T1000 (cell line): ENCODE data around the gene CEP89.
"Not testable (repeated sequence)": the region's sequence is repeated elsewhere in the genome, so short reads cannot be mapped to it uniquely, and the experiment has no call there.

ENCODE experiments used
- DNase-seq: peaks from one replicate; lab custom pipeline; 2025; ENCODE audit warnings: mixed read lengths; lab: John Stamatoyannopoulos, UW

CEP89 gene

GRCh38 chr19:32966750-32967149 is 5.0 kb downstream of the CEP89 start:
- no peak for DNase-seq

GRCh38 chr19:32945260-32945659 is 26.5 kb downstream of the CEP89 start:
- DNase-seq, result no peak

DNA sequence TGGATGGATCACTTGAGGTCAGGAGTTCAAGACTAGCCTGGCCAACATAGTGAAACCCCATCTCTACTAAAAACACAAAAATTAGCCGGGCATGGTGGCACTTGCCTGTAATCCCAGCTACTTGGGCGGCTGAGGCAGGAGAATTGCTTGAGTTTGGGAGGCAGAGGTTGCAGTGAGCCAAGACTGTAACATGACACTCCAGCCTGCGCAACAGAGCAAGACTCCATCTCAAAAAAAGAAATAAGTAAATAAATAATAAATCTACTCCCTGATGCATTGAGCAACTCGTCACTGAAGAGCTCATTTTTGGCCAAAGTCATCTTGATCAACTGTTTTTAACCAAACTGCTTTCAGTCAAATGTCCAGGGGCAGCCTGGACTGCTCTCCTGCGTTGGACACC is 30.5 kb downstream of the CEP89 start:
- not testable (repeated sequence) for DNase-seq

- no peak for DNase-seq
These were observed 35.7 kb downstream of the CEP89 start for GRCh38 chr19:32936065-32936464.

- DNase-seq, result no peak
These were observed 36.1 kb downstream of the CEP89 start for GRCh38 chr19:32935629-32936028.

DNA sequence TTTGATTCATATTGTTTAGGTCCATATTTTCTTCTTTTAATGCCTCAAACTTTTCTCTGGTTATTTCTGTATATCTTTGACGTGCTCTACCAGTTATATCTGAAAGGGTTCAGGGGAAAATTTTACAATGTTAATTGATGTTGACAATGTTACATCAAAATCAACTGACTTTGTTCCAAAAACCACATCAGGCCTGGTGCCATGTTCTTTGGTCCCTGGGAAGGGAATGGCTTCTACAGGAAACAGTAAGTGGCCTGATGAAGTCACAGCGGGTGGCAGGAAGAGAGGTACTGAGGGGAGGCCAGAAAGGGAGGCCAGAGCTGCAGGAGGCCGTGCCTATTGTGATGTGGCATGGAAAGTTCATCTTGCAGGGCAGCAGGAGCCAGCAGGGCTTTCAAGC is 38.2 kb downstream of the CEP89 start:
- no peak for DNase-seq

DNA sequence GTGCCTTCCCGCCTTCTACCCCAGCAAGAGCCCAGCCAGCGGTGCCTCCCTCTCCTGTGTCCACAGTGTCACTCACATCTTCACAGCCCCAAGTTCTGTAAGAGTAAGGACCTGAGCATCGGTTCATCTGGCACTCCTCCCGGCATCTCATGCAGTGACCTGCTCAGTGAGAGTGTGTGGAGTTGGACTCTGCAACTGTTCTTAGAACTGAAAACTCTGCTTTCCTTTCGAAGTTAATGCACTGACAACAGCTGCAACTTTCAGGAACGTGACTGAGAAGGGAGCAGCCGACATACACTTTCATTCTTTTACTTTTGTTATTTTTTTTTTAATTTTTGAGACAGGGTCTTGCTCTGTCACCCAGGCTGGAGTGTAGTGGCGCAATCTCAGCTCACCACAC is 41.2 kb downstream of the CEP89 start:
- no peak for DNase-seq

DNA sequence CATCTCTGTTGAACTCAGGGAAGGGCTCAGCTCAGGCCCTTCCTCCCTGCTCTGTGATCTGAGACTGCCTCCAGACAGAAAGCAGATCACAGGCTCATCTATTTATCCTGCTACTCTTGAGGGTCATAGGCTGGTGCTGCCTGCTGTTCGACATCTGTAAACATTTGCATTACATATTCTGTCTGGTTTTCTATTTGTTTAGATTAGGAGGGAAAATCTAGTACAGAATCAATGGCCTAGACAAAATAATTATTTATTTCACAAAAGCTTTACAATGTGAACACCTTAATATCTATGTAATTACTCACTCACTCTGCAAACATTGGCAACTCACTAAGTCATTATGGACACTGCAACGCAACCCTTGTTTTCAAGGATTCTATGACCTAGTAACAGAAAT is 43.0 kb downstream of the CEP89 start:
- no peak for DNase-seq

DNA sequence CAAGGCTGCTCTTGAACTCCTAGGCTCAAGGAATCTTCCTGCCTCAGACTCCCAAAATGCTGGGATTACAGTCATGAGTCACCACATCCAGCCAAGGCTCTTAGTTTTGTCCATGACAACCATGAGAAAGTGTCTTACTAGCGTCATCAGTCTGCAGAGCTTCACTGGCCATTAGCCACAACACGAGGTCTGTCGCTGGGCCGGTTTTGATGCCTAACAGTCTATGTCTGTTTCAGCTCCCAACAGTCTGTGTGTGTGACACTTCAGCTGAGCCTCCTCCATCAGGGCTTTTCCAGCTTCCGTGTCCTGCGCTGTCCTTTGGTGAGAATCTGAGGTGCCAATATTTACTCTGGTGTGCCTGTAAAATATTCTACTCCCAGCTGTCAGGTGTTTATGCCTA is 47.6 kb downstream of the CEP89 start:
- no peak for DNase-seq

GRCh38 chr19:32921624-32922023 is 50.1 kb downstream of the CEP89 start:
- DNase-seq, result no peak

DNA sequence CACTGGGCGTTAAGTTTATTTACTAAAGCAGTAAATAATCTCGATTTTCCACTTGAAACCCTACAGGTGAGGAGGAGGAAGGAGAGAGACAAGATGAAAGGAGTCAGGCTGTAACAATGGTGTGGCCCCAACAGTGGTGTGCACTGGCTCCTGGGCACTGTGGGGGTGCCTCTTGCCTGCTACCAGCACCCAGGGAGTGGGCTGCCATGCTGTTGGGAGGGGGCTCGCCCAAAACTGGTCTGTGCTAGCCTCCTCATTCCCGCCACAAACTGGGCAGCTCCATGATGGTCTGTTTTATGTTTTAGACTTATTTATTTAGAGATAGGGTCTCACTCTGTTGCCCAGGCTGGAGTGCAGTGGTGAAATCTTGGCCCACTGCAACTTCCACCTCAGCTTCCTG is 52.4 kb downstream of the CEP89 start:
- DNase-seq, result no peak

GRCh38 chr19:32917616-32917996 is 54.2 kb downstream of the CEP89 start:
- DNase-seq, result no peak

DNA sequence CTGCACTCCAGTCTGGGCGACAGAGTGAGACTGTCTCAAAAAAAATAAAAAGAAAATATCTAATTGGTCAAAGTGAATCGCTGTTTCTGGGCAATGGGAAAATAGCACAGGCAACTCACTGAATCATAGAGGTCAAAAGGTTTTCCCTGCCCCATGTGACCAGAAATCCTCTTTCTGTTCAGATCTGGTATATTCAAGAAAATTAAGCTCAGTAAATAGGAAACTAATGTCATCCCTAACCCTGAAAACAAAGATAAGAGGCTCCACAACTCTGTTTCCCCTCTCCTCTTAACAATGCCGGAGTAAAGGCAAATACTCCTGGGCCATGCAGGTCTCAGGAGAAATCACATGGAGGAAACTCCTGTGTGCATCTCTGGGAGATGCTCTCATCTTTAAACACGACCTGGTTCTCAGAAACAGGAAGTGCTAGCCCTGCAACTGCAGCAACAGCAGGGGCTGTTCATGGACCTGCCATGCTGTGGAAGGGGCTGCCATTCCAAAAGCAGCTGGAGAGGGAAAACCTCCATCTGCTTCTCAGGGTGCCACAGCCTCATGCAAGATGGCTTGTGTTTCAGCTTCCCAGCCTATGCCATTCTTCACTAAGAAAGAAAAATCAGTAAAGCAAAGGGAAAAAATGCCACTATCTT is 54.7 kb downstream of the CEP89 start:
- no peak for DNase-seq

DNA sequence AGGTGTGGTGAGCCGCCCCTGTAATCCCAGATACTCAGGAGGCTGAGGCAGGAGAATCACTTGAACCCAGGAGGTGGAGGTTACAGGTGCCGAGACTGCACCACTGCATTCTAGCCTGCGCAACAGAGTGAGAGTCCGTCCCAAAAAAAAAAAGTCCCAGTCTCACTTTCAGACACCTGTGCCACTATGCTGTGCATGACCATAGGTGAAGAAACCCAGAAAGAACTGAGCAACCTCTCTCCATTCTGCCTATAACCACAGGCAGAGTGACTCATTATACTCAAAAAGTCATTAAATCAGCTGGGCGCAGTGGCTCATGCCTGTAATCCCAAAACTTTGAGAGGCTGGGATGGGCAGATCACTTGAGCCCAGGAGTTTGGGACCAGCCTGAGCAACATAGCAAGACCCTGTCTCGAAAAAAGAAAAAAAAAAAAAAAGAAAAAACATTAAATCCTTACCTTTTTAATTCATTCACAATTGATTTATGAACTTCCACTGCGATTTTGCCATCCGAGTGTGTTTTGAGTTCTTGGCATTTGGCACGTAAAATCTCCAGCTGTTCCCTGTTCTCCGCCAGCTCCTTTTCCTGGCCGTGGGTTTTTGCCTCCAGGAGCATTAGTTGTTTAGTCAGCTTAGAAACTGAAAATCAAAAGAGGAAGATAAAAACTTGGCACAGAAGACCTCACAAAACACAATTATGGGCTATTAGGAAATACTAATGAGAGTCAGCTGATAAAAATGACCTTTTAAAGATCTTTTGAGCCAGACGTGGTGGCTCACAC is 56.7 kb downstream of the CEP89 start:
- DNase-seq, result no peak

- DNase-seq, result no peak
These were observed 60.3 kb downstream of the CEP89 start for GRCh38 chr19:32911467-32911866.

- no peak for DNase-seq
These were observed 60.9 kb downstream of the CEP89 start for GRCh38 chr19:32910874-32911273.

GRCh38 chr19:32910094-32910493 is 61.7 kb downstream of the CEP89 start:
- DNase-seq, result no peak

DNA sequence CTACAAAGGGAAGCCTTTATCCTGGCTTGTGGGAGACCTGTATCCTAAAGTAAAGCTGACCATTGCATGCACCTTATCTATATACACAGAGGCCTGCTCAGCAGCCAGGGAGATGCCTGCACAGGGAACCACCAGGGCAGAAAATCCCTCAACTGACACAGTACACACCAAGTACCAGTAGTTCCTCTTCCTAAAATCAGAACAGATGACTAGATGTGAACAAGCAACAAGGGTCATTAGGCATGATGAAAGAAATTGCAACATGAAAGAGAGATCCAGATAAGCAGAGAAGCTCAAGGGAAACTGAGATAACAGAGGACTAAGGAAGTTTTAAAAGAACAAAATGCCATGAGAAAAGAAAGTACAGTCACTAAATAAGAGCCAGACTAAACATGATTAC is 62.5 kb downstream of the CEP89 start:
- no peak for DNase-seq

DNA sequence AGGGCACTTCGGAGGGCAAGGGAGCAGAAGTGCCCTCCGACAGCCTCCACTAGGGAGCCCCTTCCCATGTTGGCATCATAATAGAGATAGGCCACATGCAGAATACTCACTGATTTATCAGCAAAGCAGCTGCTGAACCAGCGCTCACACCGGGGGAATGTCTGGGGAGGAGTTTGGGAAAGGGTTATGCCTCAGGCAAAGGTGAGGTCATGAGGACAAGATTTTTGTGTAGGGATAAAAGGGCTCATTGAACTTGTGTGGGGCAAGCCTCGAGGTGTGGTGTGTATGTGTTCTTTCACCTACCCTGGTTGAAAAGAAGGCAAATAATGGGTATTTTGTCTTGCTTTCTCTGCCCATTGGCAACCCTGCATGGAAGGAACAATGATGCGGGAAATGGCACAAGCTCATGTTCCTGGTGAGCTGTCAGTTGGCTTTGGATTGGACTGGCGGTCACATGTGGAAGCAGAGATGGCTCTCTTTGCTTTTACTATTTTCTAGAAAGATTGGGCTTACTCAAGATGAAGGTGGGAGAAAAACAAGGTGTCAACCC is 63.0 kb downstream of the CEP89 start:
- DNase-seq, result no peak

- DNase-seq, result no peak
These were observed 69.3 kb downstream of the CEP89 start for GRCh38 chr19:32902448-32902847.

DNA sequence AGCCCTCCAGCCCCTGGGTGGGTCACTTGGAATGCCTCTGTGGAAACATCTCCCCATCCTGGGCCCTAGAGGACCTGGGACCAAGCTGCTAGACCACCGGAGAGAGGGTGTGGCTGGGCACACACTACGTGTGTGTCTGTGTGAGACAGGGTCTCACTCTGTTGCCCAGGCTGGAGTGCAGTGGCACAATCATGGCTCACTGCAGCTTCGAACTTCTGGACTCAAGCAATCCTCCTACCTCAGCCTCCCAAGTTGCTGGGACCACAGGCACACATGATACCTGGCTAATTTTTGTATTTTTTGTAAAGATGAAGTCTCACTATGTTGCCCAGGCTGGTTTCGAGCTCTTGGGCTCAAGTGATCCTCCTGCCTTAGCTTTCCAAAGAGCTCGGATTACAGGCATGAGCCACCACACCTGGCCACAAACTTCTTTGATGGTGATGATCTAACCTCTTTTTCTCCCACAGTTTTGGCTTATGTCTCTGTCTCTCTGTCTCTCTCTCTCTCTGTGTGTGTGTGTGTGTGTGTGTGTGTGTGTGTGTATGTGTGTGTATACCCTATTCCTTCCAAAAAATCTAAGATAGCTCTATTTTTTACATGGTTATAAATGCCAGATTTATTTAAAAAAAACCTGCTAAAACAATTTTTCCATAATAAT is 70.1 kb downstream of the CEP89 start:
- no peak for DNase-seq

GRCh38 chr19:32896516-32897214 is 75.1 kb downstream of the CEP89 start:
- DNase-seq, result no peak
